GM19467 (cell line): ENCODE data around the gene CRYBB3.
"Not testable (repeated sequence)": the region's sequence is repeated elsewhere in the genome, so short reads cannot be mapped to it uniquely, and the experiment has no call there.

Source experiments
- ATAC-seq: cut with Tn5 transposase; IDR thresholded peaks from one replicate; pipeline ENCODE4 v1.9.1; 2021; ENCODE audit warnings: mild to moderate bottlenecking, moderate library complexity; ENCODE audit not compliant: unreplicated experiment

The CRYBB3 gene

GRCh38 chr22:25204547-25204946 is 4.9 kb downstream of the CRYBB3 start:
- ATAC-seq: not testable (repeated sequence)

GRCh38 chr22:25205847-25206246 is 6.2 kb downstream of the CRYBB3 start:
- ATAC-seq: no peak

- no peak for ATAC-seq
Measured at GRCh38 chr22:25206998-25207397, 7.3 kb downstream of the CRYBB3 start.

GRCh38 chr22:25207553-25208157 is 8.0 kb downstream of the CRYBB3 start:
- ATAC-seq: no peak

GRCh38 chr22:25208328-25208727 is 8.7 kb downstream of the CRYBB3 start:
- no peak for ATAC-seq

- ATAC-seq: no peak
Measured at GRCh38 chr22:25208743-25209505, 9.3 kb downstream of the CRYBB3 start.

GRCh38 chr22:25210793-25211192 is 11.1 kb downstream of the CRYBB3 start:
- ATAC-seq: no peak

GRCh38 chr22:25212337-25212736 is 12.7 kb downstream of the CRYBB3 start:
- ATAC-seq: no peak

GRCh38 chr22:25213221-25213620 is 13.6 kb downstream of the CRYBB3 start:
- ATAC-seq: no peak

GRCh38 chr22:25216230-25216629 is 16.6 kb downstream of the CRYBB3 start:
- no peak for ATAC-seq

GRCh38 chr22:25219211-25219689 is 19.6 kb downstream of the CRYBB3 start, which contains the start of gene CRYBB2:
CRYBB2 (plus strand) TSS chr22:25219639; CDS start chr22:25221430, 1,791 bp downstream.
- ATAC-seq: no peak

- ATAC-seq: no peak
Measured at GRCh38 chr22:25219948-25220442, 20.3 kb downstream of the CRYBB3 start.

GRCh38 chr22:25221790-25222189 is 22.1 kb downstream of the CRYBB3 start:
- no peak for ATAC-seq

GRCh38 chr22:25223269-25223850 is 23.7 kb downstream of the CRYBB3 start:
- no peak for ATAC-seq

GRCh38 chr22:25228822-25229221 is 29.2 kb downstream of the CRYBB3 start:
- no peak for ATAC-seq

GRCh38 chr22:25230760-25231159 is 31.1 kb downstream of the CRYBB3 start:
- not testable (repeated sequence) for ATAC-seq

GRCh38 chr22:25232301-25232700 is 32.6 kb downstream of the CRYBB3 start:
- ATAC-seq: no peak

- ATAC-seq: not testable (repeated sequence)
Measured at GRCh38 chr22:25233706-25234105, 34.0 kb downstream of the CRYBB3 start.

- ATAC-seq: no peak
Measured at GRCh38 chr22:25235547-25236290, 36.1 kb downstream of the CRYBB3 start.

GRCh38 chr22:25236417-25236816 is 36.8 kb downstream of the CRYBB3 start:
- no peak for ATAC-seq

- no peak for ATAC-seq
Measured at GRCh38 chr22:25237503-25237902, 37.8 kb downstream of the CRYBB3 start.
